ENCODE data around the gene RPL32. TPM values are rescaled to one million over a fixed set of nuclear protein-coding genes. Genes with fewer than 3 reads are reported as not detected.

RPL32 gene
- total RNA-seq, 2 donors from 2014 or later: 626 to 829 TPM

DNA sequence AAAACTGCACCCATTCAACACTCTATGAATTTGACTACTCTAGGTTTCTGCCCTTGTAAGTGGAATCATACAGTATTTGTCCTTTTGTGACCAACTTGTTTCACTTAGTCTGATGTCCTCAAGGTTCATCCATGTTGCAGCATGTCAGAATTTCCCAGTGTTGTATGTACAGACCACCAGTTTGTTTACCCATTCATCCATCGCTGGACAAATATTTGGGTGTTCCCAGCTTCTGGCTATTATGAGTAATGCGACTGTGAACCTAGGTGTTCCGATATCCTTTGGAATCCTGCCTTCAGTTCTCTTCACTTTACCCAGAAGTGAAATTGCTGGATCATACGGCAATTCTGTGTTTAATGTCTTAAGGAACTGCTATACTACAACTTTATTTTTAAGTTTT is 12.6 kb downstream of the RPL32 start:
- H3K27ac ChIP-seq: no peak overlapping the region
- no peaks in the 10 kb centered on the region for H3K4me1 ChIP-seq
- no peaks in the 10 kb centered on the region for H3K9me3 ChIP-seq
- H3K36me3 ChIP-seq: peaks cover 89% of the 10 kb centered on the region
- no peak for DNase-seq (ENCODE audit: low spot score)
- no peak for TF ChIP-seq CTCF (IDR thresholded peaks at IDR 0.05)
- no peak overlapping the region for H3K4me3 ChIP-seq
- H3K27me3 ChIP-seq: no peaks in the 10 kb centered on the region

DNA sequence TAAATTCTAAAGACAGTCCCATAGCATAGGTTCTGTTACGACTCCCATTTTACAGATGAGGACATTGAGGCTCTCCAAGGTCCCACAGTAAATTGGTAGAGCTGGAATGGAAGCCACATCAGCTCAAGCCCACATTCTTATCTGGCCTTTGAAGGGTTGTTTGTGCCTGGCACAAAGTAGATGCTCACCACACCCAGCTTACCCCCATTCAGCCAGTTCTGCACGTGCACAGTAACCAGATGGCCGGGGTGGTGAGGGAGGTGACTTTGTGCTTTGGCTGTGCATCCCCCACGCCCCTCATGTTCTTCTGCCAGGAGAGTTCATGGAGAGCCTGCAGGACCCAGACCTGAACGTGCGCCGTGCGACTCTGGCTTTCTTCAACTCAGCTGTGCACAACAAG is 16.2 kb downstream of the RPL32 start:
- peaks cover 63% of the 10 kb centered on the region for H3K36me3 ChIP-seq
- H3K27me3 ChIP-seq: no peaks in the 10 kb centered on the region
- no peak for DNase-seq (ENCODE audit: low spot score)
- H3K27ac ChIP-seq: no peak overlapping the region
- no peaks in the 10 kb centered on the region for H3K4me1 ChIP-seq
- H3K9me3 ChIP-seq: no peaks in the 10 kb centered on the region
- TF ChIP-seq CTCF (IDR thresholded peaks at IDR 0.05): no peak
- H3K4me3 ChIP-seq: no peak overlapping the region

- H3K36me3 ChIP-seq: peaks cover 63% of the 10 kb centered on the region
- no peak for DNase-seq (ENCODE audit: low spot score)
- H3K27ac ChIP-seq: no peak overlapping the region
- H3K4me1 ChIP-seq: no peaks in the 10 kb centered on the region
- no peak overlapping the region for H3K4me3 ChIP-seq
- H3K27me3 ChIP-seq: no peaks in the 10 kb centered on the region
- TF ChIP-seq CTCF (IDR thresholded peaks at IDR 0.05): no peak
- H3K9me3 ChIP-seq: no peaks in the 10 kb centered on the region
Observed at GRCh38 chr3:12824299-12824698, 17.1 kb downstream of the RPL32 start.

DNA sequence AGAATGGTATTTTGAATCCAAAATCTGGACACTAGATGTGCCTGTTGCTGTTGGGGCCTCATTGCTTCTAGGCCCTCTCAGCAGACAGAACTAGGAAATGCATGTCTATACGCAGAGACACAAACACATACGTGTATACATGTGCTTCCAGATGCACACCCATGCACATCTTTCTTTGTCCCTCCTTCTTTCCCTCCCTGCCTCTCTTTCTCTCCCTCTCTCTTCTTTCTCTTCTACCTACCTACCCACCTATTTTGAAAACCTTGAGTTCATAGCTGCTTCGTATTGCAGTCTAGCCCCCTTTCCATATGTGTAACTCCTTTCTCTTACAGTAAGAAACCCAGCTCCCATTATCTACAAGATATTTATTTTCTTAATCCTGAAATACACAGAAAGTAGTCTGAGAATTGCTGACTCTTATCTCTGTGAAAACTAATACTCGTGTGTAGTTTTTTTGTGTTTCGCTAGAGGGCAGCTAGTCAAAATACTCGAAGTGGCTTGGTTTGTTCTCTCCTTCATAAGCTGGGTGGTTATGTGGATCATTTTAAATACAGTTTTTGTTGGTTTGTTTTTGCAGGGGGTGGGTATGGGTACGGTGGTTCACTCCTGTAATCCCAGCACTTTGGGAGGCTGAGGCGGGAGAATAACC is 18.5 kb downstream of the RPL32 start:
- H3K27me3 ChIP-seq: no peaks in the 10 kb centered on the region
- H3K9me3 ChIP-seq: no peaks in the 10 kb centered on the region
- TF ChIP-seq CTCF (IDR thresholded peaks at IDR 0.05): no peak
- H3K4me3 ChIP-seq: no peak overlapping the region
- H3K4me1 ChIP-seq: no peaks in the 10 kb centered on the region
- peaks cover 64% of the 10 kb centered on the region for H3K36me3 ChIP-seq
- H3K27ac ChIP-seq: no peak overlapping the region
- DNase-seq (ENCODE audit: low spot score): no peak

GRCh38 chr3:12818773-12819172 is 22.6 kb downstream of the RPL32 start:
- Histone ChIP-seq H3K4me1 (peaks cover 0 to 13% of the 10 kb centered on the region in 2 donors), H3K9me3 (no peaks in the 10 kb centered on the region), H3K27ac (no peak overlapping the region), H3K4me3 (no peak overlapping the region), H3K27me3 (no peaks in the 10 kb centered on the region), H3K36me3 (peaks cover 72% of the 10 kb centered on the region)
- DNase-seq (ENCODE audit: low spot score): no peak
- no peak for TF ChIP-seq CTCF (IDR thresholded peaks at IDR 0.05)

DNA sequence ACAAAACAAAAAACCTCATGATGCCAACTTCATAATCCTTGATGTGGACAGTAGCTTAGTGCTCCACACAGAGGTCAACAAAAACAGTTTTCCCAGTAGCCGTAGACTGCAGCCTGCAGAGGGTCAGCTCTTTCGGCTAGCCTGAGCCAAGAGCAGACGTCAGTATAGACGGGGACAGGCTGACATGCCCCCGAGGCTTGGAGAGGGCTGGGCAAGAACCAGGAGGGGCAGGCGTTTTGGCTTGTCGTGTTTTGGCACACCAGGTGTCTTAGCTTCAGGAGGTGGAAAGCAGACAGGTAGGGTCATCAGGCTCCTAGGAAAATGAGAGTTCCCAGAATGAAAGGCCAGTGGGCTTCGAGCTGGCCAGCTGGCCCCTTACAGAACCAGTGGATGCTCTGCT is 23.1 kb downstream of the RPL32 start:
- peaks cover 0 to 13% of the 10 kb centered on the region in 2 donors for H3K4me1 ChIP-seq
- no peak for DNase-seq (ENCODE audit: low spot score)
- H3K4me3 ChIP-seq: no peak overlapping the region
- peak overlapping the region in 1 of 2 donors; percentile 16 for H3K27ac ChIP-seq
- H3K27me3 ChIP-seq: no peaks in the 10 kb centered on the region
- peaks cover 77% of the 10 kb centered on the region for H3K36me3 ChIP-seq
- TF ChIP-seq CTCF (IDR thresholded peaks at IDR 0.05): no peak
- no peaks in the 10 kb centered on the region for H3K9me3 ChIP-seq

Measured in right atrium auricular region (tissue), 2 donors.